Endothelial cell of umbilical vein (primary cell): ENCODE measurements around the gene GRM5. TPM values are rescaled to one million over a fixed set of nuclear protein-coding genes. Genes with fewer than 3 reads are reported as not detected.

Experiments
- BruUV-seq: library from RNA; stranded (reverse); fragments of 400-500 nt; replicated peaks from 2 replicates; lab custom pipeline; 2021; lab: Mats Ljungman, UMichigan
- CTCF ChIA-PET: fragments of 300-600, 350-600 bp; sonication (Branson Sonifier 250); formaldehyde crosslinking; loops from one replicate; lab custom pipeline; 2021; ENCODE audit warnings: antibody characterized with exemption, inconsistent platforms; lab: Charles Lee
- POLR2A ChIA-PET: fragments of 300-600, 350-600 bp; sonication (Branson Sonifier 250); formaldehyde crosslinking; loops from one replicate; lab custom pipeline; 2021; ENCODE audit warnings: antibody characterized with exemption, inconsistent platforms; lab: Charles Lee
- DNase-seq: peaks from one replicate; pipeline ENCODE4 v3.0.0-alpha.2; 2011; ENCODE audit warnings: low read depth, low spot score
- FAIRE-seq: peaks from 2 replicates; lab custom pipeline; 2011; peaks lifted over from hg19 to GRCh38; lab: Jason Lieb, UNC
- H2AFZ ChIP-seq: 2 replicates; pipeline ENCODE4 v1.6.0; 2012; ENCODE audit warnings: low read depth, low read length, control low read depth, inconsistent platforms
- H3K27ac ChIP-seq: 2 replicates; pipeline ENCODE4 v1.5.1; 2011; ENCODE audit warnings: low read depth, mild to moderate bottlenecking, control low read depth, low read length, moderate library complexity; ENCODE audit not compliant: insufficient read depth
- H3K27me3 ChIP-seq, 2 experiments: 2 replicates each; pipeline versions ENCODE4 v1.6.0 to v1.6.1; 2011; ENCODE audit warnings: low read length in 2 of 2, mixed read lengths in 1 of 2; ENCODE audit not compliant: control insufficient read depth in 2 of 2, insufficient read depth in 2 of 2
- H3K36me3 ChIP-seq, 2 experiments: 2 replicates in 1 of 2; 3 replicates in 1 of 2; pipeline ENCODE4 v1.5.1; 2011; ENCODE audit warnings: low read length in 2 of 2, mild to moderate bottlenecking in 1 of 2, moderate library complexity in 1 of 2; ENCODE audit not compliant: control insufficient read depth in 2 of 2, insufficient read depth in 2 of 2; ENCODE audit errors: extremely low read depth in 1 of 2
- H3K4me1 ChIP-seq: 3 replicates; pipeline ENCODE4 v1.5.1; 2011; ENCODE audit warnings: mild to moderate bottlenecking, low read length; ENCODE audit not compliant: control insufficient read depth, insufficient read depth; ENCODE audit errors: extremely low read depth
- H3K4me2 ChIP-seq: 2 replicates; pipeline ENCODE4 v1.6.1; 2011; ENCODE audit warnings: low read length, control low read depth, mixed read lengths; ENCODE audit not compliant: insufficient read depth
- H3K4me3 ChIP-seq, 3 experiments: fragments of 200-600 bp in 1 of 3; sonication (generic), shearing (Covaris generic) in 1 of 3; replicated peaks in 1 of 3; 2 replicates each; pipeline ENCODE4 v1.5.1; 2011 to 2016; ENCODE audit warnings: control low read depth in 3 of 3, low read length in 3 of 3, mild to moderate bottlenecking in 2 of 3, inconsistent platforms in 1 of 3, low read depth in 1 of 3, moderate library complexity in 1 of 3; ENCODE audit not compliant: insufficient read depth in 1 of 3
- H3K79me2 ChIP-seq: 2 replicates; pipeline ENCODE4 v1.6.0; 2012; ENCODE audit warnings: low read length, inconsistent platforms; ENCODE audit not compliant: control insufficient read depth, insufficient read depth
- H3K9ac ChIP-seq: replicated peaks from 2 replicates; pipeline ENCODE3; 2011; ENCODE audit warnings: low read length, control low read depth; ENCODE audit not compliant: insufficient read depth; ENCODE audit errors: extremely low read depth
- H3K9me1 ChIP-seq: replicated peaks from 3 replicates; pipeline ENCODE4 v1.6.0; 2011; ENCODE audit warnings: mild to moderate bottlenecking, low read length; ENCODE audit not compliant: control insufficient read depth, insufficient read depth; ENCODE audit errors: extremely low read depth
- H3K9me3 ChIP-seq: replicated peaks from 2 replicates; pipeline ENCODE4 v1.5.1; 2012; ENCODE audit warnings: low read length, inconsistent platforms; ENCODE audit not compliant: control insufficient read depth, insufficient read depth
- H4K20me1 ChIP-seq: replicated peaks from 2 replicates; pipeline ENCODE3; 2011; ENCODE audit warnings: mild to moderate bottlenecking, low read length; ENCODE audit not compliant: control insufficient read depth, insufficient read depth; ENCODE audit errors: extremely low read depth
- EZH2 ChIP-seq: IDR thresholded peaks from 2 replicates; pipeline ENCODE4 v1.6.1; 2012; ENCODE audit warnings: borderline replicate concordance, low read depth, mild to moderate bottlenecking, moderate library complexity, low read length, inconsistent platforms; ENCODE audit not compliant: severe bottlenecking
- FOS ChIP-seq: IDR thresholded peaks from 2 replicates; pipeline ENCODE4 v1.6.1; 2011; ENCODE audit warnings: mild to moderate bottlenecking, low read length, moderate library complexity, borderline replicate concordance; ENCODE audit not compliant: insufficient read depth
- GATA2 ChIP-seq: IDR thresholded peaks from 2 replicates; pipeline ENCODE4 v1.7.0; 2011; ENCODE audit warnings: low read depth, mild to moderate bottlenecking, moderate library complexity, mixed read lengths, low read length; ENCODE audit not compliant: insufficient read length, insufficient read depth
- JUN ChIP-seq: IDR thresholded peaks from 2 replicates; pipeline ENCODE4 v1.6.1; 2011; ENCODE audit warnings: borderline replicate concordance, low read depth; ENCODE audit not compliant: insufficient read length, insufficient read depth
- MYC ChIP-seq: IDR thresholded peaks from one replicate; pipeline ENCODE4 v1.6.1; 2011; ENCODE audit warnings: mild to moderate bottlenecking, low read depth, low read length
- POLR2A ChIP-seq: IDR thresholded peaks from 2 replicates; pipeline ENCODE4 v1.6.1; 2012; ENCODE audit warnings: low read depth, mild to moderate bottlenecking, control low read depth, low read length
- POLR2AphosphoS5 ChIP-seq: IDR thresholded peaks from 2 replicates; pipeline ENCODE4 v1.6.1; 2012; ENCODE audit warnings: low read depth, mild to moderate bottlenecking, control low read depth, low read length, moderate library complexity; ENCODE audit not compliant: insufficient read depth
- dilution Hi-C: fragments of 300-500 bp; cut with MboI; formaldehyde crosslinking; loops from one replicate; pipeline ENCODE4 v1.15.0; 2019; ENCODE audit warnings: low sequenced_read_pairs; ENCODE audit not compliant: extremely low pct_ligation_motif_present
- intact Hi-C: fragments of 100-400 bp; cut with micrococcal nuclease; formaldehyde crosslinking; loops from one replicate; pipeline ENCODE4 v1.10.0; 2022
- polyA plus RNA-seq, 4 experiments: library from polyadenylated mRNA; depleted of rRNA in 3 of 4; stranded (reverse) in 3 of 4; unstranded in 1 of 4; fragments of >200 nt; gene quantifications; 2 replicates each; pipeline versions ENCODE4 v1.2.1 to v1.2.3, GENCODE V29; 2011 to 2012; ENCODE audit warnings: missing spikeins in 1 of 4
- total RNA-seq: library from RNA; stranded (reverse); gene quantifications from 2 replicates; pipeline ENCODE4 v1.2.3, GENCODE V29; 2021
- TF ChIP-seq, protein P1 (sequence below), 2 donors: IDR thresholded peaks; 1 replicate in 1 of 2; 2 replicates in 1 of 2; pipeline ENCODE4 v1.5.1; 2011; ENCODE audit warnings: low read length in 2 of 2, mild to moderate bottlenecking in 2 of 2, moderate library complexity in 2 of 2, control low read depth in 1 of 2, inconsistent platforms in 1 of 2, low read depth in 1 of 2; ENCODE audit not compliant: insufficient read depth in 1 of 2; ENCODE audit errors: extremely low read depth in 1 of 2
- TF ChIP-seq, protein P2 (sequence below): IDR thresholded peaks from 2 replicates; pipeline ENCODE4 v1.6.1; 2011; ENCODE audit not compliant: insufficient read depth, insufficient read length

The GRM5 gene
- total and polyA plus RNA-seq, 2 donors (not counting 3 experiments of a cell fraction or from before 2014, with no cell fraction given), result 0.10 to 0.11 TPM

- H3K27ac ChIP-seq, result no peak overlapping the region
- FAIRE-seq, result no peak
- no TSS peak for BruUV-seq
- no peak overlapping the region for H3K4me3 ChIP-seq
- no peak overlapping the region for H2AFZ ChIP-seq
- POLR2A ChIA-PET, result no interaction called here
- H3K9me1 ChIP-seq, result no peaks in the 10 kb centered on the region
- no peaks in the 10 kb centered on the region for H3K36me3 ChIP-seq
- peaks cover 37% of the 10 kb centered on the region for H3K4me1 ChIP-seq
- H3K79me2 ChIP-seq, result no peaks in the 10 kb centered on the region
- intact Hi-C loops (no loop called here), dilution Hi-C loops (no loop called here)
- H4K20me1 ChIP-seq, result no peaks in the 10 kb centered on the region
- H3K4me2 ChIP-seq, result no peak overlapping the region
- DNase-seq, result no peak
- no peaks in the 10 kb centered on the region for H3K9me3 ChIP-seq
- CTCF ChIA-PET, result interaction anchor here (1.5 kb wide), 1 partner anchor 49 kb away, joined by 4 read pairs; no protein-coding TSS in a partner anchor
- H3K27me3 ChIP-seq, result no peaks in the 10 kb centered on the region
- no peak for TF ChIP-seq POLR2A
- no peak for TF ChIP-seq GATA2
- TF ChIP-seq JUN, result no peak
- TF ChIP-seq MYC, result no peak
- TF ChIP-seq, protein P1, sequence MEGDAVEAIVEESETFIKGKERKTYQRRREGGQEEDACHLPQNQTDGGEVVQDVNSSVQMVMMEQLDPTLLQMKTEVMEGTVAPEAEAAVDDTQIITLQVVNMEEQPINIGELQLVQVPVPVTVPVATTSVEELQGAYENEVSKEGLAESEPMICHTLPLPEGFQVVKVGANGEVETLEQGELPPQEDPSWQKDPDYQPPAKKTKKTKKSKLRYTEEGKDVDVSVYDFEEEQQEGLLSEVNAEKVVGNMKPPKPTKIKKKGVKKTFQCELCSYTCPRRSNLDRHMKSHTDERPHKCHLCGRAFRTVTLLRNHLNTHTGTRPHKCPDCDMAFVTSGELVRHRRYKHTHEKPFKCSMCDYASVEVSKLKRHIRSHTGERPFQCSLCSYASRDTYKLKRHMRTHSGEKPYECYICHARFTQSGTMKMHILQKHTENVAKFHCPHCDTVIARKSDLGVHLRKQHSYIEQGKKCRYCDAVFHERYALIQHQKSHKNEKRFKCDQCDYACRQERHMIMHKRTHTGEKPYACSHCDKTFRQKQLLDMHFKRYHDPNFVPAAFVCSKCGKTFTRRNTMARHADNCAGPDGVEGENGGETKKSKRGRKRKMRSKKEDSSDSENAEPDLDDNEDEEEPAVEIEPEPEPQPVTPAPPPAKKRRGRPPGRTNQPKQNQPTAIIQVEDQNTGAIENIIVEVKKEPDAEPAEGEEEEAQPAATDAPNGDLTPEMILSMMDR (IDR thresholded peaks at IDR 0.05; ENCODE audit: extremely low read depth in 1 of 2, insufficient read depth in 1 of 2, low read depth in 1 of 2, low read length in 2 of 2), result no peak
- no peak for TF ChIP-seq EZH2
- TF ChIP-seq POLR2AphosphoS5, result no peak
- TF ChIP-seq, protein P2, sequence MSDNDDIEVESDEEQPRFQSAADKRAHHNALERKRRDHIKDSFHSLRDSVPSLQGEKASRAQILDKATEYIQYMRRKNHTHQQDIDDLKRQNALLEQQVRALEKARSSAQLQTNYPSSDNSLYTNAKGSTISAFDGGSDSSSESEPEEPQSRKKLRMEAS, result no peak
- no peak for TF ChIP-seq FOS
- no peak overlapping the region for H3K9ac ChIP-seq
These were observed 531.6 kb downstream of the GRM5 start for GRCh38 chr11:88534185-88534584.
